PC-3 (cell line): ENCODE data around the gene GBE1. TPM values are rescaled to one million over a fixed set of nuclear protein-coding genes. Genes with fewer than 3 reads are reported as not detected.

Experiments used
- ATAC-seq: fragments of 200-7000 bp; cut with Tn5 transposase; 2 replicates; pipeline ENCODE4 v1.9.1; 2020; ENCODE audit warnings: mild to moderate bottlenecking, moderate library complexity
- BruUV-seq: library from RNA; stranded (reverse); fragments of 400-500 nt; replicated peaks from 2 replicates; lab custom pipeline; 2021; lab: Mats Ljungman, UMichigan
- CTCF ChIA-PET: fragments of 300-600 bp; sonication (Branson Sonifier 250); formaldehyde crosslinking; loops from one replicate; lab custom pipeline; 2022; ENCODE audit warnings: antibody characterized with exemption; lab: Charles Lee
- POLR2A ChIA-PET: fragments of 300-600 bp; sonication (Branson Sonifier 250); formaldehyde crosslinking; loops from one replicate; lab custom pipeline; 2022; ENCODE audit warnings: antibody characterized with exemption; ENCODE audit not compliant: unreplicated experiment; lab: Charles Lee
- DNase-seq: peaks from one replicate; pipeline ENCODE4 v3.0.0-alpha.2; 2015
- H2AFZ ChIP-seq: fragments of 300-600 bp; sonication (generic); 2 replicates; pipeline ENCODE4 v1.6.0; 2016; ENCODE audit warnings: antibody characterized with exemption, low read length
- H3F3A ChIP-seq: fragments of 300-600 bp; sonication (generic); one replicate; pipeline ENCODE4 v1.6.0; 2017; ENCODE audit warnings: antibody characterized with exemption, low read length, control low read depth, mild to moderate bottlenecking; ENCODE audit not compliant: unreplicated experiment
- H3K27ac ChIP-seq: fragments of 300-600 bp; sonication (generic); 2 replicates; pipeline ENCODE4 v1.5.1; 2016; ENCODE audit warnings: mild to moderate bottlenecking, low read length
- H3K27me3 ChIP-seq: fragments of 300-600 bp; sonication (generic); 2 replicates; pipeline ENCODE4 v1.6.1; 2016; ENCODE audit warnings: low read length, mixed read lengths
- H3K36me3 ChIP-seq: fragments of 300-600 bp; sonication (generic); 2 replicates; pipeline ENCODE4 v1.6.1; 2016; ENCODE audit warnings: low read depth, mixed run types, low read length, mixed read lengths
- H3K4me1 ChIP-seq: fragments of 300-600 bp; sonication (generic); 2 replicates; pipeline ENCODE4 v1.5.1; 2016; ENCODE audit warnings: low read length; ENCODE audit not compliant: insufficient read depth
- H3K4me2 ChIP-seq: fragments of 300-600 bp; sonication (generic); 2 replicates; pipeline ENCODE4 v1.6.0; 2016; ENCODE audit warnings: low read length
- H3K4me3 ChIP-seq: fragments of 300-600 bp; sonication (generic); 2 replicates; pipeline ENCODE4 v1.5.1; 2016; ENCODE audit warnings: mild to moderate bottlenecking, low read length, mixed read lengths
- H3K79me2 ChIP-seq: fragments of 300-600 bp; sonication (generic); 2 replicates; pipeline ENCODE4 v1.6.1; 2017; ENCODE audit warnings: low read length, mixed read lengths
- H3K9ac ChIP-seq: fragments of 300-600 bp; sonication (generic); 2 replicates; pipeline ENCODE4 v1.6.0; 2016; ENCODE audit warnings: mild to moderate bottlenecking, low read length
- H3K9me2 ChIP-seq: fragments of 300-600 bp; sonication (generic); replicated peaks from 2 replicates; pipeline ENCODE4 v1.6.1; 2016; ENCODE audit warnings: mixed run types, low read length, mixed read lengths
- H3K9me3 ChIP-seq: fragments of 300-600 bp; sonication (generic); 2 replicates; pipeline ENCODE4 v1.6.1; 2016; ENCODE audit warnings: low read length, mixed read lengths
- H4K20me1 ChIP-seq: fragments of 300-600 bp; sonication (generic); 2 replicates; pipeline ENCODE4 v1.6.1; 2016; ENCODE audit warnings: low read length, mixed read lengths
- EZH2 ChIP-seq: fragments of 300-600 bp; sonication (generic); IDR thresholded peaks from one replicate; pipeline ENCODE4 v1.6.1; 2017; ENCODE audit warnings: antibody characterized with exemption, mild to moderate bottlenecking, low read length; ENCODE audit not compliant: unreplicated experiment
- EZH2phosphoT487 ChIP-seq: fragments of 300-600 bp; sonication (generic); IDR thresholded peaks from 2 replicates; pipeline ENCODE4 v1.6.1; 2018; ENCODE audit warnings: mild to moderate bottlenecking, antibody characterized with exemption, low read length, borderline replicate concordance
- intact Hi-C: fragments of 100-400 bp; cut with micrococcal nuclease; formaldehyde crosslinking; loops from 2 replicates; pipeline ENCODE4 v1.9.0; 2023
- total RNA-seq: library from RNA; depleted of rRNA; stranded (reverse); fragments of >200 nt; gene quantifications from 2 replicates; pipeline ENCODE4 v1.2.3, GENCODE V29; 2014
- TF ChIP-seq, protein P1 (sequence below): fragments of 300-600 bp; sonication (generic); conservative IDR thresholded peaks from 2 replicates; pipeline ENCODE4 v1.5.1; 2017; ENCODE audit warnings: antibody characterized with exemption, low read depth, mild to moderate bottlenecking, low read length

The GBE1 gene
- total RNA-seq, 1 experiment from 2014 or later, result 57.7 TPM

DNA sequence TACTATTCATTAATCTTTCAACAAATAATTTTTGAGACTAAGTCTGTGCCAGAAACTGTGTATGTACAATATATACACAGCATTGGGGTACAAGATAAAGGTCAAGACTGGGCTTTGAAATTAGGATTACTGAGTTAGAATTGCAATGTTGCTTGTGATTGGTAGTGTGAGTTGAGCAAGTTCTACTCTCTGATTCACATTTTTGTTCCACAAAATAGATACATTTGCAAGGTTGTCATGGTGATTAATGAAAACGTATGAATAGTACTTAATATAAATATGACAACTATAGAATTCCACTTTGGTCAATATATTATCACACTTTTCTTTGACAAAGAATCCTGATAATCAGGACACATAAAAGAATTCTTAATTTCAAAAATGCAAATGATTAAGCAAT is 314.6 kb downstream of the GBE1 start:
- Histone ChIP-seq H2AFZ (no peak overlapping the region), H3K9me3 (no peaks in the 10 kb centered on the region), H3K4me1 (peaks cover 44% of the 10 kb centered on the region), H3K27me3 (no peaks in the 10 kb centered on the region), H3K27ac (no peak overlapping the region), H3K4me3 (no peak overlapping the region), H3K9me2 (0 out of 2 replicates have a peak, but pooled peaks cover 4% of the 10 kb centered on the region), H3K36me3 (no peaks in the 10 kb centered on the region), H3F3A (peaks cover 4% of the 10 kb centered on the region), H3K4me2 (no peak overlapping the region), H4K20me1 (no peaks in the 10 kb centered on the region), H3K79me2 (no peaks in the 10 kb centered on the region), H3K9ac (no peak overlapping the region)
- POLR2A ChIA-PET, result no interaction called here
- CTCF ChIA-PET, result no interaction called here
- no peak for DNase-seq
- no peak for ATAC-seq
- no TSS peak for BruUV-seq
- intact Hi-C loops, result no loop called here
- TF ChIP-seq EZH2phosphoT487 (no peak), EZH2 (no peak)
- TF ChIP-seq, protein P1, sequence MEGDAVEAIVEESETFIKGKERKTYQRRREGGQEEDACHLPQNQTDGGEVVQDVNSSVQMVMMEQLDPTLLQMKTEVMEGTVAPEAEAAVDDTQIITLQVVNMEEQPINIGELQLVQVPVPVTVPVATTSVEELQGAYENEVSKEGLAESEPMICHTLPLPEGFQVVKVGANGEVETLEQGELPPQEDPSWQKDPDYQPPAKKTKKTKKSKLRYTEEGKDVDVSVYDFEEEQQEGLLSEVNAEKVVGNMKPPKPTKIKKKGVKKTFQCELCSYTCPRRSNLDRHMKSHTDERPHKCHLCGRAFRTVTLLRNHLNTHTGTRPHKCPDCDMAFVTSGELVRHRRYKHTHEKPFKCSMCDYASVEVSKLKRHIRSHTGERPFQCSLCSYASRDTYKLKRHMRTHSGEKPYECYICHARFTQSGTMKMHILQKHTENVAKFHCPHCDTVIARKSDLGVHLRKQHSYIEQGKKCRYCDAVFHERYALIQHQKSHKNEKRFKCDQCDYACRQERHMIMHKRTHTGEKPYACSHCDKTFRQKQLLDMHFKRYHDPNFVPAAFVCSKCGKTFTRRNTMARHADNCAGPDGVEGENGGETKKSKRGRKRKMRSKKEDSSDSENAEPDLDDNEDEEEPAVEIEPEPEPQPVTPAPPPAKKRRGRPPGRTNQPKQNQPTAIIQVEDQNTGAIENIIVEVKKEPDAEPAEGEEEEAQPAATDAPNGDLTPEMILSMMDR, result no peak

DNA sequence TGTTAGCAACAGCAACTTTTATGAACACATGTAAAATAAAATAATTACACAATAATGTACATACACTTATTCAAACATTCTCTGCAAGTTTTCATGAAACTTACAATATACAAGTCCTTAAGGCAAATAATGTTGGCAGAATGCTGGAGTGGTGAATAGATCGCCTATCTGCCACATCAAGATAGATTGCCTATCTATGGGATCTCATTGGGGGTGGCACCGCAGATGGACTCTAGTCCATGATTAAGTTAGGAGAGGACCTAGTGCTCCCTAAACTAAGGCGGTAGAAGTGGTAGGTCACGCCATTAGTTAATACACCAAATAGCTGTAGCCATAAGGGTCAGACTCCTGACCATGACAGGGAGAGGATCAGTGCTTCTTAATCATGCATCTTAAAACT is 315.7 kb downstream of the GBE1 start:
- H3K27ac ChIP-seq, result no peak overlapping the region
- ChIA-PET POLR2A (no interaction called here), CTCF (no interaction called here)
- BruUV-seq, result no TSS peak
- H2AFZ ChIP-seq, result no peak overlapping the region
- DNase-seq, result no peak
- no peak overlapping the region for H3K4me3 ChIP-seq
- no peak overlapping the region for H3K4me2 ChIP-seq
- no peak for ATAC-seq
- intact Hi-C loops, result no loop called here
- peaks cover under 1% of the 10 kb centered on the region for H3F3A ChIP-seq
- H3K9me3 ChIP-seq, result no peaks in the 10 kb centered on the region
- no peaks in the 10 kb centered on the region for H3K79me2 ChIP-seq
- TF ChIP-seq EZH2 (no peak), EZH2phosphoT487 (no peak)
- TF ChIP-seq, protein P1, result no peak
- 0 out of 2 replicates have a peak, but pooled peaks cover 1% of the 10 kb centered on the region for H3K9me2 ChIP-seq
- no peaks in the 10 kb centered on the region for H3K27me3 ChIP-seq
- H3K4me1 ChIP-seq, result peaks cover 33% of the 10 kb centered on the region
- no peak overlapping the region for H3K9ac ChIP-seq
- no peaks in the 10 kb centered on the region for H3K36me3 ChIP-seq
- H4K20me1 ChIP-seq, result no peaks in the 10 kb centered on the region

DNA sequence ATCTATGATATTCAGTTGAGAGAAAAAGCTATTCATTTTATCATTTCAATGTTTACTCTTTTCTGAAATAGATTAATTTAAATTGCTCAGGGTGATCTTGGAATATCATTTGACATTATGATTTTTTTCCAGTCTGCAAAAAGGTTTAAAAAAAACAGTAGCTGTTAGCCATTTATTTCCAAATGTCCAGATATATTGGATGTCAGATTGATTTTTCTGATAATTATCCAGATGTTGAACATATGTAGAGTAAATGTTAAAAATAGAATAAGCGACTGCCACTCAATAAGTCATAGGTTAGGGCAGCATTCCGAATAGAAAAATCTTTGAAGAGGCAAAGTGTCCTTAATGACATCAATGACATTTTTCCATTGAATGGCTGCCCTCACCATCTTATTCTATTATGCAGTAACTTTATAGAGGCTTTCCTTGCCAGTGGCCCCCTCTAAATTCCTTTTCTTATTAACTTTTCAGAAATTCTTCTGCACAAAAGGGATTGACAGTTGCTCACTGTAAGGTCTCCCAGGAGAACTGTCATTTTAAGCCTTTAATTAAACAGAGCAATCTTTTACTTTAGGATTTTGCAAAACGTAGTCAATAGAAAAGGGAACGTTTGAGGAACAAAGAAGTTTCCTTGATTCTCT is 316.5 kb downstream of the GBE1 start:
- no peaks in the 10 kb centered on the region for H3K9me3 ChIP-seq
- intact Hi-C loops, result no loop called here
- no peak overlapping the region for H2AFZ ChIP-seq
- 0 out of 2 replicates have a peak overlapping the region, but pooled peaks have one; percentile 32 for H3K4me2 ChIP-seq
- peak overlapping the region; percentile 42 for H3K9ac ChIP-seq
- no TSS peak for BruUV-seq
- TF ChIP-seq EZH2phosphoT487 (no peak), EZH2 (no peak)
- TF ChIP-seq, protein P1, result no peak
- H3K79me2 ChIP-seq, result no peaks in the 10 kb centered on the region
- H3K27ac ChIP-seq, result peak overlapping the region; percentile 88
- H3K4me3 ChIP-seq, result no peak overlapping the region
- H3K27me3 ChIP-seq, result no peaks in the 10 kb centered on the region
- H4K20me1 ChIP-seq, result no peaks in the 10 kb centered on the region
- H3K36me3 ChIP-seq, result no peaks in the 10 kb centered on the region
- no peaks in the 10 kb centered on the region for H3K9me2 ChIP-seq
- H3K4me1 ChIP-seq, result peaks cover 27% of the 10 kb centered on the region
- DNase-seq (no peak), ATAC-seq (no peak)
- no peaks in the 10 kb centered on the region for H3F3A ChIP-seq
- CTCF ChIA-PET, result no interaction called here
- POLR2A ChIA-PET, result no interaction called here
